Measurements from ENCODE around the gene ST3GAL3. TPM values are rescaled to one million over a fixed set of nuclear protein-coding genes. Genes with fewer than 3 reads are reported as not detected.

ST3GAL3 gene
- total RNA-seq, 1 experiment from 2014 or later: 26.0 TPM

DNA sequence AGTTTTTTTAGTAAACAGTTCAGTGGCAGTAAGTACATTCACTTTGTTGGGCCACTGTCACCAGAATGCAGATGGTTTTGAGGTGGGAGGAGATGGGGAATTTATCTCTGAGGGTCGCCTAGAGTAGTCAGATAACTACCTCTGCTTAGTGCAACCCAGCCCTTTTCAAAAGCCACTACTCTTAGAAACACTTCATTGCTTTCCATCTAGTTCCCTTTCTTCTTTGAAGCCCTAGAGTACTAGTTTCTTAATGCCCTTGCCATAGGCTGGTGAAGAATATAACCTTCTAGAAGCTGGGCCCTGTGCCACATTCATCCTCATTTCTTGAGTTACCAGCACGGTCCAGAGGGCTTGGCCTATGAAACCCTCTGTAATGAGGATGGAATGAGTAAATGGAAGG is 28.4 kb upstream of the ST3GAL3 start:
- in situ Hi-C loops (cut with HindIII; ENCODE audit: low pct_unique_long_range_greater_than_20kb, low sequenced_read_pairs) (no loop called here), intact Hi-C loops (cut with micrococcal nuclease; ENCODE audit: unreplicated experiment) (no loop called here)
- DNase-seq (ENCODE audit: low read depth, low spot score) (no peak), ATAC-seq (no peak)
- H3K4me3 ChIP-seq (ENCODE audit: low read depth in 2 of 2, low read length in 2 of 2): no peak overlapping the region
- H3K27me3 ChIP-seq (ENCODE audit: control insufficient read depth, insufficient read depth, low read length): no peaks in the 10 kb centered on the region
- no peak overlapping the region for H3K27ac ChIP-seq (ENCODE audit: low read length)
- peaks cover 20% of the 10 kb centered on the region for H3K36me3 ChIP-seq (ENCODE audit: control insufficient read depth, insufficient read depth, low read length)
- no peaks in the 10 kb centered on the region for H3K4me1 ChIP-seq (ENCODE audit: control insufficient read depth, insufficient read depth, low read length)
- ChIA-PET POLR2A (no interaction called here), CTCF (no interaction called here)
- H3K9me3 ChIP-seq (ENCODE audit: control insufficient read depth, insufficient read depth, low read depth, low read length): no peaks in the 10 kb centered on the region
- no TSS peak for BruUV-seq (replicated peaks)
- no peak for TF ChIP-seq TCF7L2 (IDR thresholded peaks at IDR 0.05; ENCODE audit: low read depth, low read length)
- TF ChIP-seq, protein P1, sequence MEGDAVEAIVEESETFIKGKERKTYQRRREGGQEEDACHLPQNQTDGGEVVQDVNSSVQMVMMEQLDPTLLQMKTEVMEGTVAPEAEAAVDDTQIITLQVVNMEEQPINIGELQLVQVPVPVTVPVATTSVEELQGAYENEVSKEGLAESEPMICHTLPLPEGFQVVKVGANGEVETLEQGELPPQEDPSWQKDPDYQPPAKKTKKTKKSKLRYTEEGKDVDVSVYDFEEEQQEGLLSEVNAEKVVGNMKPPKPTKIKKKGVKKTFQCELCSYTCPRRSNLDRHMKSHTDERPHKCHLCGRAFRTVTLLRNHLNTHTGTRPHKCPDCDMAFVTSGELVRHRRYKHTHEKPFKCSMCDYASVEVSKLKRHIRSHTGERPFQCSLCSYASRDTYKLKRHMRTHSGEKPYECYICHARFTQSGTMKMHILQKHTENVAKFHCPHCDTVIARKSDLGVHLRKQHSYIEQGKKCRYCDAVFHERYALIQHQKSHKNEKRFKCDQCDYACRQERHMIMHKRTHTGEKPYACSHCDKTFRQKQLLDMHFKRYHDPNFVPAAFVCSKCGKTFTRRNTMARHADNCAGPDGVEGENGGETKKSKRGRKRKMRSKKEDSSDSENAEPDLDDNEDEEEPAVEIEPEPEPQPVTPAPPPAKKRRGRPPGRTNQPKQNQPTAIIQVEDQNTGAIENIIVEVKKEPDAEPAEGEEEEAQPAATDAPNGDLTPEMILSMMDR (IDR thresholded peaks at IDR 0.05): no peak
- TF ChIP-seq, protein P2, sequence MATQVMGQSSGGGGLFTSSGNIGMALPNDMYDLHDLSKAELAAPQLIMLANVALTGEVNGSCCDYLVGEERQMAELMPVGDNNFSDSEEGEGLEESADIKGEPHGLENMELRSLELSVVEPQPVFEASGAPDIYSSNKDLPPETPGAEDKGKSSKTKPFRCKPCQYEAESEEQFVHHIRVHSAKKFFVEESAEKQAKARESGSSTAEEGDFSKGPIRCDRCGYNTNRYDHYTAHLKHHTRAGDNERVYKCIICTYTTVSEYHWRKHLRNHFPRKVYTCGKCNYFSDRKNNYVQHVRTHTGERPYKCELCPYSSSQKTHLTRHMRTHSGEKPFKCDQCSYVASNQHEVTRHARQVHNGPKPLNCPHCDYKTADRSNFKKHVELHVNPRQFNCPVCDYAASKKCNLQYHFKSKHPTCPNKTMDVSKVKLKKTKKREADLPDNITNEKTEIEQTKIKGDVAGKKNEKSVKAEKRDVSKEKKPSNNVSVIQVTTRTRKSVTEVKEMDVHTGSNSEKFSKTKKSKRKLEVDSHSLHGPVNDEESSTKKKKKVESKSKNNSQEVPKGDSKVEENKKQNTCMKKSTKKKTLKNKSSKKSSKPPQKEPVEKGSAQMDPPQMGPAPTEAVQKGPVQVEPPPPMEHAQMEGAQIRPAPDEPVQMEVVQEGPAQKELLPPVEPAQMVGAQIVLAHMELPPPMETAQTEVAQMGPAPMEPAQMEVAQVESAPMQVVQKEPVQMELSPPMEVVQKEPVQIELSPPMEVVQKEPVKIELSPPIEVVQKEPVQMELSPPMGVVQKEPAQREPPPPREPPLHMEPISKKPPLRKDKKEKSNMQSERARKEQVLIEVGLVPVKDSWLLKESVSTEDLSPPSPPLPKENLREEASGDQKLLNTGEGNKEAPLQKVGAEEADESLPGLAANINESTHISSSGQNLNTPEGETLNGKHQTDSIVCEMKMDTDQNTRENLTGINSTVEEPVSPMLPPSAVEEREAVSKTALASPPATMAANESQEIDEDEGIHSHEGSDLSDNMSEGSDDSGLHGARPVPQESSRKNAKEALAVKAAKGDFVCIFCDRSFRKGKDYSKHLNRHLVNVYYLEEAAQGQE (IDR thresholded peaks at IDR 0.05; ENCODE audit: insufficient read depth in 1 of 2, low read depth in 2 of 2, low read length in 1 of 2): no peak
- TF ChIP-seq SIN3A (IDR thresholded peaks at IDR 0.05; ENCODE audit: borderline replicate concordance, insufficient read depth, low read depth, low read length): no peak
- TF ChIP-seq POLR2AphosphoS5 (IDR thresholded peaks at IDR 0.05; ENCODE audit: low read depth, low read length): no peak

DNA sequence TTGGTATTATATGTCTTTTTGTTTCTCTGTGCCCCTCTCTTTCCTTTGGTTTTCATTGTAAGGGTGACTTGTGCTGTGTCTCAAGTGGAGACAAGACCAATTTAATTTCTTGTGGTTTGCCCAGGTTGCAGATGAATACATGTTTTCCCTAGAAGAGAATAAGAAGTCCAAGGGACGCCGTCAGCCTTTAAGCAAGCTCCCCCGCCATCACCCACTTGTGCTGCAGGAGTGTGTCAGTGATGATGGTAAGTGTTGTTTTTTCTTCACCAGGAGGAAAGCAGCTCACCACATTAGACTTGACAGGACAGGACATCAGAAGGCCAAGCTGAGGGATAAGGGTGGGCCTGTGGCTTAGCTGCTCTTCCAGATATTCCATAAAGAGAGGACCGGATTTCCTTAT is 23.8 kb upstream of the ST3GAL3 start:
- peaks cover 28% of the 10 kb centered on the region for H3K36me3 ChIP-seq (ENCODE audit: control insufficient read depth, insufficient read depth, low read length)

More for the DNA sequence above, 23.8 kb upstream of the ST3GAL3 start:
- intact Hi-C loops (cut with micrococcal nuclease; ENCODE audit: unreplicated experiment) (no loop called here), in situ Hi-C loops (cut with HindIII; ENCODE audit: low pct_unique_long_range_greater_than_20kb, low sequenced_read_pairs) (no loop called here)
- no TSS peak for BruUV-seq (replicated peaks)
- ChIA-PET CTCF (no interaction called here), POLR2A (no interaction called here)
- no peak for TF ChIP-seq TCF7L2 (IDR thresholded peaks at IDR 0.05; ENCODE audit: low read depth, low read length)
- TF ChIP-seq SIN3A (IDR thresholded peaks at IDR 0.05; ENCODE audit: borderline replicate concordance, insufficient read depth, low read depth, low read length): no peak
- no peak for TF ChIP-seq POLR2AphosphoS5 (IDR thresholded peaks at IDR 0.05; ENCODE audit: low read depth, low read length)
- TF ChIP-seq, protein P2 (IDR thresholded peaks at IDR 0.05; ENCODE audit: insufficient read depth in 1 of 2, low read depth in 2 of 2, low read length in 1 of 2): no peak
- TF ChIP-seq, protein P1 (IDR thresholded peaks at IDR 0.05): no peak
- H3K4me3 ChIP-seq (ENCODE audit: low read depth in 2 of 2, low read length in 2 of 2): no peak overlapping the region
- H3K27ac ChIP-seq (ENCODE audit: low read length): no peak overlapping the region
- ATAC-seq (no peak), DNase-seq (ENCODE audit: low read depth, low spot score) (no peak)
- H3K9me3 ChIP-seq (ENCODE audit: control insufficient read depth, insufficient read depth, low read depth, low read length): no peaks in the 10 kb centered on the region
- H3K4me1 ChIP-seq (ENCODE audit: control insufficient read depth, insufficient read depth, low read length): no peaks in the 10 kb centered on the region
- no peaks in the 10 kb centered on the region for H3K27me3 ChIP-seq (ENCODE audit: control insufficient read depth, insufficient read depth, low read length)
